IMR-90 (cell line): Measurements from ENCODE around the gene MARCO.

Experiments
- CTCF ChIP-seq: conservative IDR thresholded peaks from 2 replicates; pipeline ENCODE4 v1.5.1; 2012; ENCODE audit warnings: mild to moderate bottlenecking, low read depth, low read length, improper control_type of control experiment
- SMC3 ChIP-seq: fragments of 150-350 bp; IDR thresholded peaks from 2 replicates; pipeline ENCODE4 v1.6.1; 2016; ENCODE audit warnings: low read depth, mild to moderate bottlenecking, antibody characterized with exemption, low read length, moderate library complexity

GRCh38 chr2:118992740-118993391 lies 50.9 kb downstream of the MARCO start:
- TF ChIP-seq CTCF = no peak
- no peak for TF ChIP-seq SMC3
